ENCODE results near the gene GSTA5.
"Not testable (repeated sequence)": the region's sequence is repeated elsewhere in the genome, so short reads cannot be mapped to it uniquely, and the experiment has no call there.

Gene GSTA5

DNA sequence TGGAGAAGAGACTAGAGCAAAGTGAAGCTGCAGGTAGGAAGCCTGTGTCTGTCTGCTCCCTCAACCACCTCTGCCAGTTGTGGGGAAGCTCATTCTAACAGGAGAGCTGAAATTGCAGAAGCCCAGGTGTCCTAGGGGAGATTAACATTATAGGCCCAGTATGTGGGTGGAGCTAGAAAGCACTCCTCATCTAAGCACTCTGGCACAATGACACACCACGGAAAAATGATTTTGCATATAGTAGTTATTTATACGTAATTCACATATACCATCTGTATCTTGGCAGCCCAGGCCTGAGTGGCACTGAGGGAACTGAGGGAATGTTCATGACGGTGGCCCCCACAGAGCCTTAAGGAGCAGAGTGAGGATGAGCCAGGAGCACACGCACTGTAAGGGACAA lies 9.7 kb downstream of the GSTA5 start:
- FAIRE-seq: not testable (repeated sequence)

GRCh38 chr6:52829046-52829817 lies 11.4 kb downstream of the GSTA5 start:
- no peak for FAIRE-seq

DNA sequence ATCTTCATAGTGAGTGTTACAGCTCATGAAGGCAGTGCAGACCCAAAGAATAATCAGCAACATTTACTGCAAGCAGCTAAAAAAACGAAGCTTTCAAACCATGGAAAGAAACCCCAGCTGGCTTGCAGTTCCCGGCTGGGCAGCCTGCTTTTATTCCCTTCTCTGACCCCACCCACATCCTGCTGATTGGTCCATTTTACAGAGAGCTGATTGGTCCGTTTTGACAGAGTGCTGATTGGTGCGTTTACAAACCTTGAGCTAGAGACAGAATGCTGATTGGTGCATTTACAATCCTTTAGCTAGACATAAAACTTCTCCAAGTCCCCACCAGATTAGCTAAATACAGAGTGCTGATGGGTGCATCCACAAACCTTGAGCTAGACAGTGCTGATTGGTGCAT lies 12.0 kb downstream of the GSTA5 start:
- not testable (repeated sequence) for FAIRE-seq

- not testable (repeated sequence) for FAIRE-seq
Measured at GRCh38 chr6:52827073-52827783, 13.4 kb downstream of the GSTA5 start.

DNA sequence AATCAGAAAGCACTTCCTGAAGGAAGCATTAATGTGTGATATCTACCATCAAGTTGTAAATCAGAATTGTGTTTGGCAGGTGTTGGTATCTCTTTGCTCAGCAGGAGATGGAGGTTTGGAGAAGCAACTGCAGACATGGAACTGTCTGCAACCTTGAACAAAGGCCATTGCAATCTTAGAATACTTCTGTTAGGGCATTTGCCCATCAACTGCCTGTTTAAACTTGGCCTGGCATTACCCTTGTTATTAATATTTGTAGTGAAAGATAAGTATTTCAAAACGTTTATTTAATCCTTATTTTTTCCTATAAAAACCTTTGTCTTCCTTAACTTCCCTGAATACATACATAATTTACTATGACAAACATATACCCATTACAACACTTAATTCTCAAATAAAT lies 14.1 kb downstream of the GSTA5 start:
- FAIRE-seq: no peak

- FAIRE-seq: not testable (repeated sequence)
Measured at GRCh38 chr6:52825900-52826459, 14.6 kb downstream of the GSTA5 start.

- not testable (repeated sequence) for FAIRE-seq
Measured at GRCh38 chr6:52825270-52825793, 15.3 kb downstream of the GSTA5 start.

DNA sequence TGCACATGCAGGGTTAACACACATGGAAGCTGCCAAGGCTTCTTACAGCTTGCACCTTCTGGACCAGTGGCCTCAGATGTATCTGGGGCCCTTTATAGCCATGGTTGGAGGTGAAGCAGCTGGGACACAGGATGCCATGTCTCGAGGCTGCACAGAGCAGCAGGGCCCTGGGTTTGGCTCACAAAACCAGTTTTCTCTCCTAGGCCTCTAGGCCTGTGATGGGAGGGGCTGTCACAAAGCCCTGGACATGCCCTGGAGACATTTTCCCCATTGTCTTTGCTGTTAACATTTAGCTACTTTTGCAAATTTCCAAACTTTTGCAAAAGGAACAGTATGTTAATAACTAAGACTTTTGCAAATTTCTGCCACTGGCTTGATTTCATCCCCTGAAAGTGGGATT lies 18.8 kb downstream of the GSTA5 start:
- FAIRE-seq: no peak

- no peak for FAIRE-seq
Measured at GRCh38 chr6:52820198-52820597, 20.4 kb downstream of the GSTA5 start.

GRCh38 chr6:52815167-52816092 lies 25.2 kb downstream of the GSTA5 start:
- no peak for FAIRE-seq

DNA sequence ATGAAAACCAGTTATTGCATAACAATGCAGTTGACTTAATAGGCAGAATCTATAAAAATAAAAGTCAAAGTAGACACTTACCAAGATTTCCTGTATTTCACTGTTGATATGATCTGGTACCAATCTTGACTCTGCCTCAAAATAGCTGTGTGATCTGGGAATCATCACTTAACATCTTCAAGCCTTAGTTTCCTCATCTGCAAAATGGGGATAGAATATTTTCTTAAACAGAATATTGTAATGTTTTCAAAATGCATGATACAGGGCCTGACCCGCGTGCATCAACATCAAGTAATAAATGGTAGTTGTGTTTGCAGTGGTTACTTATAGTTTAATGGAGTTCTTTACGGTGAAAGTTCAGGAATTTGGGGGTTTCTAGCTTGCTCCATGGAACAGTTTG lies 26.1 kb downstream of the GSTA5 start:
- FAIRE-seq: not testable (repeated sequence)

DNA sequence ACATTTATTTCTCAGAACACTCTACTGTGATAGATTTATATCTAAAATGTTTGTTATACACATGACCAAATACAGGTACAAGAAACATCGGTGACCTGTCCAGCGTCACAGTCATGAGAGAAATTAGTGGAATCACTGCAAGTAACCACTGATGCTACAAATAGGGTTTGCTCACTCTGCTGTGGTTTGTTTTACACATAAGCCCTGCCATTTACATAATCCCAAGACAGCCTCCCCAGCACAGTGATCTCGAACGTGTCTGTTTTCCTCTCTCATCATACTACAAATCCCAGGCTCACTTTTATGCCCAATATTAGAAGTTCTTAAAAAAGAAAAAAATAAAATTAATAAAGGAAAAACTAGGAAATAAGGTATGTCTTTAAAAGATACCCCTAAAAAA lies 30.8 kb downstream of the GSTA5 start:
- FAIRE-seq: not testable (repeated sequence)

GRCh38 chr6:52808660-52809059 lies 32.0 kb downstream of the GSTA5 start:
- FAIRE-seq: no peak

DNA sequence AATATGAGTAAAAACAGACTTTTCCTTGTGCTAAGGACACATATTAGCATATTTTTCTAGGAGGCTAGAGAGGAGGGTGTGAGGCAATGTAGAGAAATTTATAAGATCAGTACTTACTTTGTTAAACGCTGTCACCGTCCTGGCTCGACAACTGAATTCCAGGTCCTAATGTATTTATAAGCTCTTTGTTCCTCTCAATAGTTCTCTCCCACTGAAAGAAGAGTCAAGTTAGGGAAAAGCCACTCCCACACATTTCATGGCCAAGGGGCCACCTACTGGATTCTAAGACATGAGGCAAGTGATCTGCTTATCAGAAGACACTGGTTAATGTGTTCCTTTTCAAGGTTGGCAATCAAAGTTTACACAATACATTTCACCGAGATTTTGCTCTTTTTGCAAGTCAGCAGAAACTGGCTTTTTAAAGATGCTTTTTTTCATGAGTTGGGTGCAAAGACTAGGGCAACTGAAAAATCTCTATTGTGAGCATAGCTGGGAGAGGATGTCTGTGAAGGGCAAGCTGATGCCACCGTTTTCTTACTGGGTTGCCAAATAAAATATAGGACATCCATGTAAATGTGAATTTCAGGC lies 36.9 kb downstream of the GSTA5 start, which contains the start of gene GSTA1:
GSTA1 (minus strand) TSS at position 149 of the 588 bp plus-strand sequence. CDS start 4,549 bp downstream, outside the sequence.
- not testable (repeated sequence) for FAIRE-seq

DNA sequence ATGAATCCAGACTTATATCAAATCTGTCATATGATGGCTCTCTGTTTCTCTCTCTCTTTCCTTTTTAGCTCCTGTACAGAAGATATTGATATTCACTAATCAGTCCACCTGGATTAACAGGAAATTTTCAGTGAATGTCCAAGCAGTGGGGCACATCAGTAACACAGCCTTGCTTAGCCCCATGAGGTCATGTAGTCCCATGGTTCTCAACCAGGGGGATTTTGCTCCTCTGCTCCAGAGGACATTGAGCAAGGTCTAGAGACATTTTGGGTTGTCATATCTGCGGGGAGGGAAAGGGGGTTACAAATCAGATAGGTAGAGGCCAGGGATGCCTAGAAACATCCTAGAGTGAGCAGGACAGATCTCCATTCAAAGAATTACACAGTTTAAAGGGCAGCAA lies 37.8 kb downstream of the GSTA5 start:
- no peak for FAIRE-seq

GRCh38 chr6:52801188-52801841 lies 39.3 kb downstream of the GSTA5 start:
- no peak for FAIRE-seq

GRCh38 chr6:52799272-52799671 lies 41.3 kb downstream of the GSTA5 start:
- FAIRE-seq: not testable (repeated sequence)

- FAIRE-seq: not testable (repeated sequence)
Measured at GRCh38 chr6:52794366-52794765, 46.2 kb downstream of the GSTA5 start.

DNA sequence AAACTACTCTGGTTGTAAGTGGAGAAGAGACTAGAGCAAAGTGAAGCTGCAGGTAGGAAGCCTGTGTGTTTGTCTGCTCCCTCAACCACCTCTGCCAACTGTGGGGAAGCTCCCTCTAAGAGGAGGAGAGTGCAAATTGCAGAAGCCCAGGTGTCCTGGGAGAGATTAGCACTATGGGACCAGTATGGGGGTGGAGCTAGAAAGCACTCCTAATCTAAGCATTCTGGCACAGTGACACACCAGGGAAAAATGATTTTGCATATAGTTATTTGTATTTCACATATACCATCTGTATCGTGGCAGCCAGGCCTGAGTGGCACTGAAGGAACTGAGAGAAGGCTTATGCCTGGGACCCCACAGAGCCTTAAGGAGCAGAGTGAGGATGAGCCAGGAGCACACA lies 49.8 kb downstream of the GSTA5 start:
- FAIRE-seq: no peak

GRCh38 chr6:52789658-52790057 lies 51.0 kb downstream of the GSTA5 start:
- not testable (repeated sequence) for FAIRE-seq

GRCh38 chr6:52788478-52788877 lies 52.1 kb downstream of the GSTA5 start:
- FAIRE-seq: no peak
